Kidney epithelial cell (primary cell): ENCODE results near the gene PLA2G5. TPM values are rescaled to one million over a fixed set of nuclear protein-coding genes. Genes with fewer than 3 reads are reported as not detected.
"Not testable (repeated sequence)": the region's sequence is repeated elsewhere in the genome, so short reads cannot be mapped to it uniquely, and the experiment has no call there.

Source experiments
- DNase-seq: peaks from one replicate; pipeline ENCODE4 v3.0.0-alpha.2; 2010; ENCODE audit warnings: low read depth
- H3K27me3 ChIP-seq: 2 replicates; pipeline ENCODE4 v1.6.0; 2011; ENCODE audit warnings: low read length; ENCODE audit not compliant: control insufficient read depth, insufficient read depth
- H3K36me3 ChIP-seq: 2 replicates; pipeline ENCODE4 v1.5.1; 2011; ENCODE audit warnings: low read length; ENCODE audit not compliant: control insufficient read depth, insufficient read depth
- H3K4me3 ChIP-seq: 2 replicates; pipeline ENCODE4 v1.5.1; 2011; ENCODE audit warnings: low read depth, mild to moderate bottlenecking, control low read depth, low read length
- CTCF ChIP-seq: IDR thresholded peaks from 2 replicates; pipeline ENCODE4 v1.5.1; 2011; ENCODE audit warnings: mild to moderate bottlenecking, moderate library complexity, low read length, control low read depth, inconsistent platforms; ENCODE audit not compliant: insufficient read depth, poor library complexity, severe bottlenecking
- total RNA-seq: library from RNA; depleted of rRNA; stranded (reverse); fragments of >200 nt; gene quantifications from 2 replicates; pipeline ENCODE4 v1.2.3, GENCODE V29; 2015

PLA2G5 gene
- not detected in 2 replicates for total RNA-seq

DNA sequence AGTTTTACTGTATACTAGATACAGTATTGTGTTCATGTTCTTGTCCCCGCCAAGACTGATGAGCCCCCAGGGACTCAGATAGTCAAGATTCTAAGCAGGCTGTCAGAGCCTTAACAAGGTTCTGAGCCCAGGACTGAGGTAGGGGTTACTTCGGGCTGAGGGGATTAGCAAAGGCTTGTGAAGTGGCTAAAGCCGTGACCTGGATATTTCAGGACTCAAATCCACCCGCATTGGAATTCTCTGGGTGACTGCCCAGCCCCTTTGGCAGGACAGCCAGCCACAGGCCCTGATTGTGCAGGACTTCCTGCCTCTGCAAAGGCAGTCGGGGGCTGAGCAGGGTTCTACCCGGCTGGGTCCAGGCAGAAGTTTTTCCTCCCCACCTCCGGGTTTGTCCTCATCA lies at the start of gene PLA2G5:
PLA2G5 (plus strand) TSS at position 321 of the 400 bp plus-strand sequence. CDS start 14,637 bp downstream, outside the sequence.
- no peak for TF ChIP-seq CTCF
- H3K27me3 ChIP-seq: no peaks in the 10 kb centered on the region
- no peaks in the 10 kb centered on the region for H3K36me3 ChIP-seq
- no peak for DNase-seq
- no peak within 1 kb of the TSS for H3K4me3 ChIP-seq

DNA sequence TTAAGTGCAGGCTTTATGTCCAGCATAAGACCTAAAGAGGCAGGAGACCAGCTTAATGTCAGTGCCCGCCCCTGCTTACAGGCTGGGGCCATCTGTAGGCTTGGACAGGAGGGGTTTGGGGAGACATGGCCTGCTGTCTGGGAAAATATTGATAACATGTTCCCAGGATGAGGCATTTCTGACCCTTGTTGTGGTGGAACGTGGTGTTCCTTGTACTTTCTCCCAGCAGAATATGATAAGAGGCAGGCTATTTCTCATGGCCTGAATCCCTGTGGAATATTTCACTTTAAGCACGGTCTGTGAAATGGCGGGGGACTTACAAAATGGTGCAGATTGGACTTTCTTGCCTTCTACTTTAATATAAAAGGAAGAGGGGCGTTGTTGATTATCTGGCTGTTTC lies 41.9 kb upstream of the PLA2G5 start:
- no peak for TF ChIP-seq CTCF
- Histone ChIP-seq H3K4me3 (no peak overlapping the region), H3K27me3 (no peaks in the 10 kb centered on the region), H3K36me3 (no peaks in the 10 kb centered on the region)
- no peak for DNase-seq

DNA sequence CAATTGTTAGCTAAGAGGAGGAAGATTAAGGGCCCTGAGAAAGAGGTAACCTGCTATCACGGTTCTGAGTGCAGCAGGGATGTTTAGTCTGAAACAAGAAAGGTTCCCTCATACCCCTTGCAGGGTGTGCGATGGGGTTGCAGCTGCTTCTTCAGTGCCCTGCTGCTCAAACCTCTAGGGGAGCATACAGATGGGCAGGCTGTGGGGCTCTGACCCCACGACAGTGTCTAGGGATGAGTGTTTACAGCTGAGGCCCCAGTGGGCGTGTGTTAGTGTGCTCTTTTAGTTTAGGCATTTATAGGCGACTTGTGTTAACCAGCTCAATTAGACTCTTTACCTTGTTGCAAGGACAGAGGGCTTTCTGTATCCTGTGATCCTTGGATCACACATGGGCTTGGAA lies 41.3 kb upstream of the PLA2G5 start:
- Histone ChIP-seq H3K27me3 (no peaks in the 10 kb centered on the region), H3K36me3 (no peaks in the 10 kb centered on the region), H3K4me3 (no peak overlapping the region)
- no peak for TF ChIP-seq CTCF
- no peak for DNase-seq

DNA sequence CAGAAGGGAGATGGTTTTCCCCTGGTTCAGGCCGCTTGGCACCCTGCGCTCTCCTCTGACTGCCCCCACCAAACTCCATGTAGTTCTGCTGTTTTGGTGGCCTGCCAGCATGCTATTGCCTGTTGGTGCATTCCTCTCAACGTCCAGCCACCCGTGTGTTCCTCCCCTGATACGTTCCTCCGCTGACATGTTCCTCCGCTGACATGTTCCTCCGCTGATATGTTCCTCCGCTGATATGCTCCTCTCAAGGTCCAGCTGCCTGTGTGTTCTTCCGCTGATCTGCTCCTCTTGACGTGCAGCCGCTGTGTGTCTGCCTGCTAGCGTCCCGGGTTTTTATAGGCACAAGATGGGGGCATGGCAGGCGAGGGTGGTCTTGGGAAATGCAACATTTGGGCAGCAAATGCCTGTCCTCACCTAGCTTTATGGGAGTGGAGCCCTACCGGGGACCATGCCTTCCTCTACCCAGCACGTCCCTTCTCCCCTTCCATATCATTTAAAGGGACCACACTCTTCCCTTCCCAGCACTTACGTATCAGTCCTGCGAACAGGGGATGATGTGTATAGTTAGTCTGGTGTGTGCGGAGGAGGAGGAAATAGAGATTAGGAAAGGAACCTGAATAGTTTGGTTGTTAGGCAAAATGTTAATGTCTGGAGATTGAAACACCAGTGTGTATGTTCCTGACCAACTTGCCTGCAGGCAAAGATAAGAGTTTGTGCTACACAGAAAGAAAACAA lies 40.6 kb upstream of the PLA2G5 start:
- no peak overlapping the region for H3K4me3 ChIP-seq
- no peak for DNase-seq
- no peaks in the 10 kb centered on the region for H3K27me3 ChIP-seq
- no peak for TF ChIP-seq CTCF
- no peaks in the 10 kb centered on the region for H3K36me3 ChIP-seq

- not testable (repeated sequence) for H3K27me3 ChIP-seq, H3K4me3 ChIP-seq, H3K36me3 ChIP-seq, DNase-seq
These were observed 39.4 kb upstream of the PLA2G5 start for GRCh38 chr1:20030436-20031151.

- H3K36me3 ChIP-seq: no peaks in the 10 kb centered on the region
- DNase-seq: no peak
- no peak for TF ChIP-seq CTCF
- no peaks in the 10 kb centered on the region for H3K27me3 ChIP-seq
- H3K4me3 ChIP-seq: no peak overlapping the region
These were observed 38.8 kb upstream of the PLA2G5 start for GRCh38 chr1:20031161-20031560.
